Psoas muscle (tissue), 8 donors: ENCODE data around the gene GOLGA6C. TPM values are rescaled to one million over a fixed set of nuclear protein-coding genes. Genes with fewer than 3 reads are reported as not detected.

Experiments
- ATAC-seq, 4 donors: fragments of 200-7000 bp; cut with Tn5 transposase; one replicate each; pipeline ENCODE4 v1.9.1; 2020; ENCODE audit warnings: moderate library complexity in 3 of 4, mild to moderate bottlenecking in 2 of 4
- DNase-seq, 2 donors: peaks; one replicate each; pipeline ENCODE4 v3.0.0-alpha.2; 2020
- H3K27ac ChIP-seq: fragments of 200-600 bp; one replicate; pipeline ENCODE4 v1.8.0; 2022
- H3K27me3 ChIP-seq, 3 donors: fragments of 200-600 bp in 1 of 3; one replicate each; pipeline versions ENCODE4 v1.6.1 to v1.8.0; 2013 to 2022; ENCODE audit warnings: low read length in 2 of 3, mild to moderate bottlenecking in 2 of 3, moderate library complexity in 1 of 3; ENCODE audit not compliant: insufficient read depth in 3 of 3
- H3K36me3 ChIP-seq, 2 donors: fragments of 200-600 bp in 1 of 2; one replicate each; pipeline versions ENCODE4 v1.6.1 to v1.8.0; 2013 to 2022; ENCODE audit warnings: low read depth in 1 of 2, mild to moderate bottlenecking in 1 of 2, moderate library complexity in 1 of 2; ENCODE audit not compliant: insufficient read depth in 1 of 2
- H3K4me1 ChIP-seq: fragments of 200-600 bp; one replicate; pipeline ENCODE4 v1.8.0; 2022
- H3K4me3 ChIP-seq: fragments of 200-600 bp; one replicate; pipeline ENCODE4 v1.8.0; 2022; ENCODE audit warnings: mild to moderate bottlenecking
- H3K9me3 ChIP-seq: fragments of 200-600 bp; one replicate; pipeline ENCODE4 v1.8.0; 2022
- WGBS, 3 donors: extraction: QIAGEN DNeasy Blood & Tissue Kit; methylation state at CpG; one replicate each; pipeline versions ENCODE4 v1.1.6 to v1.1.7; 2013; 5-methylcytosine and 5-hydroxymethylcytosine counted together
- intact Hi-C, 2 donors: fragments of 100-400 bp; cut with DNase I; formaldehyde crosslinking; loops; one replicate each; pipeline versions ENCODE4 v1.11.0 to v1.14.2; 2022
- polyA plus RNA-seq, 3 donors: library from polyadenylated mRNA; stranded (reverse); fragments of 200-250 nt; gene quantifications; one replicate each; pipeline ENCODE4 v1.2.3, GENCODE V29; 2013
- total RNA-seq, 4 donors: library from RNA; stranded (reverse); fragmentation: NEBNext Ultra II Directional in 2 of 4; extraction: Animal tissue kit (Norgen Biotek cat#: 25700) in 2 of 4; gene quantifications; one replicate each; pipeline versions ENCODE4 v1.2.1 to v1.2.4, GENCODE V29; 2021 to 2023
- TF ChIP-seq, protein P1 (sequence below): fragments of 200-600 bp; IDR thresholded peaks from one replicate; pipeline ENCODE4 v1.8.0; 2022; ENCODE audit warnings: antibody characterized with exemption
- donor health status: healthy with polysubstance abuse.
- donor health status: DM: no; HTN: no; CAD: no; lungs with moderate emphysema.
- donor health status: Bipolar disorder and iron deficiency.
- donor health status: healthy.
- donor health status: DM: yes; HTN: yes; CAD: no.
- donor health status: DM: no; HTN: no; CAD: no.
- donor health status: DM: no; HTN: no; CAD: no.
- donor health status: DM: yes; HTN: yes; CAD: no.

The GOLGA6C gene
- total and polyA plus RNA-seq, 7 donors, result 0.05 TPM; not detected in 6

DNA sequence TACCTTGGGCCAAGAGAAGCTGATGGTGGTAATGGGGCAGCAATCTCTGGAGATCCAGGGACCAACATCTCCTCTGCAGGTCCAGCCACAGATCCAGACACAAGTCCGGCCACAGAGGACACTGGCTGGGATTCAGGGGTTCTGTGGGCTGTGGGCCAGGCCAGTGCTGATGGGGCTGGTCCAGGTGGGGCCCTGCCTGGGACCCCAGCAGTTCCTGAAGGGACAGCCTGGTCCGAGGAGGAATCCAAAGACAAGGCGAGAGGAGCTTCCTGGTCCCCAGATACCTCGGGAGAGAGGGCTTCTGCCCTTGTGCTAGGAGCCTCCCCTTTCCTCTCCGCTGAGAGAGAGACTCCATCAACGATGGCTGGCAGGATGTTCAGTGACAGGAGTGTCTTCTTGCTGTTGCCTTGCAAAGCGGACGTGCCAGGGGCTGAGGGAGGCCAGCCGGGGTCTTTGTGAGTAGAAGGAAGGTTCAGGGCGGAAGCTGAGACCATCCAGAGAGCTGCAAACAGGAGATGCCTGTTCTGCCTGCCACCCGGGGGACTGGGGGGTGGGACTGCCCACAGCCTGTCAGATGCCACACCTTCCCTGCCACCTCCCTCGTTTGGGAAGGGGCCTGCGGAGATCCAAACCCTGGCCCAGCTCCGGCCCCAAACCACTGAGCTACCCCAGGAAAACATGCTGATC, 24.5 kb upstream of the GOLGA6C start:
- no peak for ATAC-seq
- Histone ChIP-seq H3K27me3 (peaks cover 0 to 9% (median 3%) of the 10 kb centered on the region in 3 donors), H3K4me1 (no peaks in the 10 kb centered on the region), H3K4me3 (no peak overlapping the region), H3K27ac (no peak overlapping the region), H3K9me3 (no peaks in the 10 kb centered on the region), H3K36me3 (no peaks in the 10 kb centered on the region)
- intact Hi-C loops, result loop anchor here (5.0 to 10.0 kb wide), 2 partner anchors 71 to 84 kb away; no protein-coding TSS in a partner anchor
- 60 to 63% (median 62%) methylated on average over 13 to 14 of the region's 14 CpGs for WGBS, 3 donors
- TF ChIP-seq, protein P1, sequence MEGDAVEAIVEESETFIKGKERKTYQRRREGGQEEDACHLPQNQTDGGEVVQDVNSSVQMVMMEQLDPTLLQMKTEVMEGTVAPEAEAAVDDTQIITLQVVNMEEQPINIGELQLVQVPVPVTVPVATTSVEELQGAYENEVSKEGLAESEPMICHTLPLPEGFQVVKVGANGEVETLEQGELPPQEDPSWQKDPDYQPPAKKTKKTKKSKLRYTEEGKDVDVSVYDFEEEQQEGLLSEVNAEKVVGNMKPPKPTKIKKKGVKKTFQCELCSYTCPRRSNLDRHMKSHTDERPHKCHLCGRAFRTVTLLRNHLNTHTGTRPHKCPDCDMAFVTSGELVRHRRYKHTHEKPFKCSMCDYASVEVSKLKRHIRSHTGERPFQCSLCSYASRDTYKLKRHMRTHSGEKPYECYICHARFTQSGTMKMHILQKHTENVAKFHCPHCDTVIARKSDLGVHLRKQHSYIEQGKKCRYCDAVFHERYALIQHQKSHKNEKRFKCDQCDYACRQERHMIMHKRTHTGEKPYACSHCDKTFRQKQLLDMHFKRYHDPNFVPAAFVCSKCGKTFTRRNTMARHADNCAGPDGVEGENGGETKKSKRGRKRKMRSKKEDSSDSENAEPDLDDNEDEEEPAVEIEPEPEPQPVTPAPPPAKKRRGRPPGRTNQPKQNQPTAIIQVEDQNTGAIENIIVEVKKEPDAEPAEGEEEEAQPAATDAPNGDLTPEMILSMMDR, result no peak
- peak; percentile 10 to 24 for DNase-seq

DNA sequence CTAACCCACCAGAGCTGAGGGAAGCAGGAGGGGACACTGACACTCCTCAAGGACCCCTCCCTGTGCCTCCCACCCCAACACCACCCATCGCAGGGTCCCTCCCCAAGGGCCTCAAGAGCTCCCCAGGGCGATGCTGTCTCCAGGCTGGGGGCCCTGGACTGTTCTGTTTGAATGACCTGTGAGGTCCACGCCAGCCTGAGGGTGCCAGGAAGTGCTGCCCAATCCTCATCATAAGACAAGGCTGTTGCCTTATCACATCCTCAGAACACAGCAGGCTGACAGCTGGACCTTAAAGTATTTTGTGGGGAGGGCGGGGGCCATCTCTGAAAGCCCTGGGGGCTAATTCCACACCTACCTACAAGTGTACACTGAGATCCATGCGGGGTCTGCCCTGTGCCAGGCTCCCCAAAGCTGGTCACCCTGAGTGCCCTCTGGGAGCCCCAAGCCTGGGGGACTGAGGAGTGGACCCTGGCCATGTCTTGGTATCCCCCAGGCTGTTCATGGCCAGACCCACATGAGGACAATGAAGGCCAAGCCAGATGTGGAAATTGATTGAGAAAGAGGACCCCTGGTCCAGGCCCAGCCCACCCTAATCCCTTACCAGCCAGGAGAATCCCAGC, 23.8 kb upstream of the GOLGA6C start:
- intact Hi-C loops, result loop anchor here (5.0 to 10.0 kb wide), 2 partner anchors 70 to 83 kb away; no protein-coding TSS in a partner anchor
- Histone ChIP-seq H3K9me3 (no peaks in the 10 kb centered on the region), H3K27ac (no peak overlapping the region), H3K36me3 (no peaks in the 10 kb centered on the region), H3K4me1 (no peaks in the 10 kb centered on the region), H3K27me3 (peaks cover 0 to 9% (median 3%) of the 10 kb centered on the region in 3 donors), H3K4me3 (no peak overlapping the region)
- 83 to 89% (median 86%) methylated on average over 5 of the region's 5 CpGs for WGBS, 3 donors
- ATAC-seq (no peak), DNase-seq (peak; percentile 3 to 38)
- TF ChIP-seq, protein P1, result no peak

DNA sequence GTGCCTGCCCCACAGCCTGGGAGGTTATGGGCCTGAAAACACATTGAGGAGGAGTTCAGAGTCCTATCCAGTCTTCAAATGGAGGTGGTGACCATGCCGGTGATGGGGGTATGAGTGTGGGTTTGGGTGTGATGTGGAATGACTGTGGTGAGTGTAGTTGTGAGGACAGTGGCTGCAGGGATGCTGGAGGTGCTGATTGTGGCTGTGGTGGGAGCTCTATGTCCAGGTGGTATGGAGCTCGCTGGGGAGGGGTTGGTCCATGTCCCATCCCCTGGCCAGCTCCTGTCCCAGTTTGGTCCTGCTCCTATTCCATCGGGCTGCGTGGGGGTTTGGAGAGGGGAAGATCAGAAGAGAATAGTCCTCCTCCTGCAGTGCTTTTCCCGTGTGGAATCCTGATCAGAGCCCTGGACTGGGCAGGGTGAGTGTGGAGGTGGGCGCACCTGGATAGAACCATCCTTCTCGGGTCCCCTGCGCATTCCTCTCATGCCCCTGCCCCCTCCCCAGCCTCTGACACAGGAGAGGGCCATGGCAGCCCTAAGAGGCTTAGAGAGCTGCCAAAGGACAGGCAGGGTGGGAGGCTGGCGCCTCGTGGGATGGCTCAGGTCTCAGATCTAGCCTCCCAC, 23.0 kb upstream of the GOLGA6C start:
- peaks cover 0 to 9% (median 3%) of the 10 kb centered on the region in 3 donors for H3K27me3 ChIP-seq
- H3K9me3 ChIP-seq, result no peaks in the 10 kb centered on the region
- no peaks in the 10 kb centered on the region for H3K36me3 ChIP-seq
- H3K27ac ChIP-seq, result no peak overlapping the region
- TF ChIP-seq, protein P1, result no peak
- intact Hi-C loops, result loop anchor here in 1 of 2 donors (10.0 kb wide), 1 partner anchor 70 kb away; no protein-coding TSS in a partner anchor
- H3K4me3 ChIP-seq, result no peak overlapping the region
- WGBS, 3 donors, result 71 to 90% (median 77%) methylated on average over 9 to 10 of the region's 10 CpGs
- ATAC-seq, result no peak
- no peaks in the 10 kb centered on the region for H3K4me1 ChIP-seq
- DNase-seq, result peak; percentile 2 to 28

DNA sequence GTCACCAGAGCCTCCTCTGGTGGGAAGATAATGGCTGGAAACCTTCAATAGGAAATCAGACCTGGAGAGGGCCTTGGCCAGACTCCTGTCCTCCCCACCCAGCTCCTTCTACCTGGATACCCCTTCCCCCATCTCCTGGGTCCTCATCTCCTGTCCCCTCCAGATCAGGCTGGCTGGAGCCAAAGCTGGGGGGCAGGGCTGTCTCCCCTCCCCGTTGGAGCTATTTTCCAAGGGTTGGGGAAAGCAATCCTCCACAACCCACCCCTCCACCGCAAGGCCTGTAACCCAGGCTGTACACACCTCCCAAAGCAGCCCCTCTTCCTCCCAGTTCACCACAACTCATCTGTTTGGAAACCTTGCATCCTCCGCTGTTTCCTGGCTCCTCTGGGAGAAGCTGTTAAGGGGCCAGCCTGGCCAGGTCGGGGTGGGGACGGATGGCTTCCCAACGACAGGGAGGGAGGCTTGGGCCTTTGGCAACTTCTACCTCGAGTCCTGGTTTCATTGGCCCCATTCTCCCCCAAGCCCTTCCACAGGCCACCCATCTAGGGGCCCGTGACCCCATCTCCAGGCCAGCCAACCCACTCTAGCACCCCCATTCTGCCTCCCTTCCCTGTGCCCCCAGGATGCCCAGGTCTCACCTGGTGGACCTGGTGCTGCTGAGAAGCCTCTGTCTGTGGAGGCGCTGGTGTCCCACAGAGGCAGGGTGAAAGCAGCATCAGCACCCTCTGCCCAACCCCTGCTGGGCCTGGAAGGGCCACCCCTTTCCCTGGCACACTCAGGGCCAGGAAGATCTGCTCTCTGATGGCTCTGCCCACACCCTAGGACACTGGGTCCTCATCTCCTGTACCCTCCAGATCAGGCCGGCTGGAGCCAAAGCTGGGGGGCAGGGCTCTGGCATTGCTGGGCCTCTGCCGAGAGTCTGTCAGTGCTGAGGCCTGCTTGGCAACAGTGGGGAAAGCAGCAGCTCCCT, 22.1 kb upstream of the GOLGA6C start:
- H3K9me3 ChIP-seq, result no peaks in the 10 kb centered on the region
- H3K27me3 ChIP-seq, result peaks cover 0 to 9% (median 3%) of the 10 kb centered on the region in 3 donors
- WGBS, 3 donors, result 77 to 83% (median 79%) methylated on average over 11 of the region's 11 CpGs
- ATAC-seq (no peak), DNase-seq (peak; percentile 3 to 45)
- H3K4me3 ChIP-seq, result no peak overlapping the region
- no peaks in the 10 kb centered on the region for H3K4me1 ChIP-seq
- no peak overlapping the region for H3K27ac ChIP-seq
- H3K36me3 ChIP-seq, result no peaks in the 10 kb centered on the region
- intact Hi-C loops, result loop anchor here in 1 of 2 donors (10.0 kb wide), 1 partner anchor 69 kb away; no protein-coding TSS in a partner anchor
- TF ChIP-seq, protein P1, result no peak
